ENCODE results near the gene ZMYM4. TPM values are rescaled to one million over a fixed set of nuclear protein-coding genes. Genes with fewer than 3 reads are reported as not detected.
"Not testable (repeated sequence)": the region's sequence is repeated elsewhere in the genome, so short reads cannot be mapped to it uniquely, and the experiment has no call there.

Gene ZMYM4
- total and polyA plus RNA-seq, 4 donors: 9.0 to 63.8 (median 21.7) TPM

GRCh38 chr1:35326246-35326866 is 57.8 kb downstream of the ZMYM4 start:
- H3K4me1 ChIP-seq (ENCODE audit: control insufficient read depth in 5 of 5, insufficient read depth in 5 of 5, low read length in 5 of 5): peaks cover 0 to 8% (median 0%) of the 10 kb centered on the region in 5 donors
- no peak overlapping the region for H3K4me3 ChIP-seq
- peaks cover 0 to 6% (median 2%) of the 10 kb centered on the region in 4 donors for H3K36me3 ChIP-seq (ENCODE audit: control insufficient read depth in 4 of 4, insufficient read depth in 4 of 4, low read length in 4 of 4)
- WGBS, 2 donors: 85 to 93% methylated on average over 3 of the region's 3 CpGs
- no peak overlapping the region for H3K27ac ChIP-seq (ENCODE audit: low read depth in 1 of 2, low read length in 1 of 2)
- TF ChIP-seq, protein P1, sequence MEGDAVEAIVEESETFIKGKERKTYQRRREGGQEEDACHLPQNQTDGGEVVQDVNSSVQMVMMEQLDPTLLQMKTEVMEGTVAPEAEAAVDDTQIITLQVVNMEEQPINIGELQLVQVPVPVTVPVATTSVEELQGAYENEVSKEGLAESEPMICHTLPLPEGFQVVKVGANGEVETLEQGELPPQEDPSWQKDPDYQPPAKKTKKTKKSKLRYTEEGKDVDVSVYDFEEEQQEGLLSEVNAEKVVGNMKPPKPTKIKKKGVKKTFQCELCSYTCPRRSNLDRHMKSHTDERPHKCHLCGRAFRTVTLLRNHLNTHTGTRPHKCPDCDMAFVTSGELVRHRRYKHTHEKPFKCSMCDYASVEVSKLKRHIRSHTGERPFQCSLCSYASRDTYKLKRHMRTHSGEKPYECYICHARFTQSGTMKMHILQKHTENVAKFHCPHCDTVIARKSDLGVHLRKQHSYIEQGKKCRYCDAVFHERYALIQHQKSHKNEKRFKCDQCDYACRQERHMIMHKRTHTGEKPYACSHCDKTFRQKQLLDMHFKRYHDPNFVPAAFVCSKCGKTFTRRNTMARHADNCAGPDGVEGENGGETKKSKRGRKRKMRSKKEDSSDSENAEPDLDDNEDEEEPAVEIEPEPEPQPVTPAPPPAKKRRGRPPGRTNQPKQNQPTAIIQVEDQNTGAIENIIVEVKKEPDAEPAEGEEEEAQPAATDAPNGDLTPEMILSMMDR (IDR thresholded peaks at IDR 0.05; ENCODE audit: control extremely low read depth, extremely low read depth): no peak
- H3K9me3 ChIP-seq (ENCODE audit: control insufficient read depth in 4 of 4, insufficient read depth in 3 of 4, low read length in 3 of 4): no peaks in the 10 kb centered on the region
- no peaks in the 10 kb centered on the region for H3K27me3 ChIP-seq (ENCODE audit: control insufficient read depth in 3 of 3, insufficient read depth in 3 of 3, low read length in 2 of 3)
- no peak overlapping the region for H3K9ac ChIP-seq (ENCODE audit: insufficient read depth in 1 of 2, low read length in 2 of 2)
- DNase-seq (no peak), ATAC-seq (ENCODE audit: insufficient read depth, low FRiP score) (no peak)

DNA sequence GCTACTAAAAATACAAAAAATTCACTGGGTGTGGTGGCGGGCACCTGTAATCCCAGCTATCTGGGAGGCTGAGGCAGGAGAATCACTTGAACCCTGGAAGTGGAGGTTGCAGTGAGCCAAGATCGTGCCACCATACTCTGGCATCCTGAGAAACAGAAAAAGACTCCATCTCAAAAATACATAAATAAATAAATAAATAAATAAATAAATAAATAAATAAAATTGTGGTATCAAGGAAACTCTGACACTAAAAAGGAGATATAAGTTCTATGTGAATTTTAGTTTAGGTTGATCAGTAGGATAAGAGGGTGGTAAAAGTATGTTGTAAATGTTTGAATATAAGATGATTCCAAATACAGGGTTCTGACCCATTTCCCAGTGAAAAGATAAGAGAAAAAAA is 63.1 kb downstream of the ZMYM4 start:
- not testable (repeated sequence) for H3K4me1 ChIP-seq (ENCODE audit: control insufficient read depth in 5 of 5, insufficient read depth in 5 of 5, low read length in 5 of 5); H3K9ac ChIP-seq (ENCODE audit: insufficient read depth in 1 of 2, low read length in 2 of 2); DNase-seq; H3K9me3 ChIP-seq (ENCODE audit: control insufficient read depth in 4 of 4, insufficient read depth in 3 of 4, low read length in 3 of 4); H3K27ac ChIP-seq (ENCODE audit: low read depth in 1 of 2, low read length in 1 of 2); ATAC-seq (ENCODE audit: insufficient read depth, low FRiP score); H3K4me3 ChIP-seq; H3K27me3 ChIP-seq (ENCODE audit: control insufficient read depth in 3 of 3, insufficient read depth in 3 of 3, low read length in 2 of 3)
- peaks cover 2 to 10% (median 3%) of the 10 kb centered on the region in 4 donors for H3K36me3 ChIP-seq (ENCODE audit: control insufficient read depth in 4 of 4, insufficient read depth in 4 of 4, low read length in 4 of 4)
- 96 to 100% methylated on average over 2 of the region's 2 CpGs for WGBS, 2 donors

GRCh38 chr1:35334485-35334884 is 66.0 kb downstream of the ZMYM4 start:
- TF ChIP-seq, protein P1 (IDR thresholded peaks at IDR 0.05; ENCODE audit: control extremely low read depth, extremely low read depth): no peak
- no peak overlapping the region for H3K9ac ChIP-seq (ENCODE audit: insufficient read depth in 1 of 2, low read length in 2 of 2)
- 67 to 84% methylated on average over 1 of the region's 1 CpG for WGBS, 2 donors

DNA sequence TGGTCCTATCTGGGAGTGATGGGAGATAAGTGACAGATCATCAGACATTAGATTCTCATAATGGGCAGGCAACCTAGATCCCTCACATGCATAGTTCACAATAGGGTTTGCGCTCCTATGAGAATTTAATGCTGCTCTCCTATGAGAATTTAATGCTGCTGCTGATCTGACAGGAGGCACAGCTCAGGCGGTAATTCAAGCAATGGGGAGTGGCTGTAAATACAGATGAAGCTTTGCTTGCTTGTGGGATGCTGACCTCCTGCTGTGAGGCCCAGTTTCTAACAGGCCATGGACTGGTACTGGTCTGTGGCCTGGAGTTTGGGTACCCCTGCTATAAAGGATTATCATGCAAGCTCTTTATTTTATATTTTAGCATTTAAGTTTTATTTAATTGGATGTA is 72.0 kb downstream of the ZMYM4 start:
- Histone ChIP-seq H3K4me1 (ENCODE audit: control insufficient read depth in 5 of 5, insufficient read depth in 5 of 5, low read length in 5 of 5) (no peaks in the 10 kb centered on the region), H3K9ac (ENCODE audit: insufficient read depth in 1 of 2, low read length in 2 of 2) (no peak overlapping the region), H3K9me3 (ENCODE audit: control insufficient read depth in 4 of 4, insufficient read depth in 3 of 4, low read length in 3 of 4) (peaks cover 0 to 2% (median 0%) of the 10 kb centered on the region in 4 donors), H3K27ac (ENCODE audit: low read depth in 1 of 2, low read length in 1 of 2) (no peak overlapping the region), H3K36me3 (ENCODE audit: control insufficient read depth in 4 of 4, insufficient read depth in 4 of 4, low read length in 4 of 4) (peaks cover 0 to 6% (median 4%) of the 10 kb centered on the region in 4 donors), H3K4me3 (no peak overlapping the region), H3K27me3 (ENCODE audit: control insufficient read depth in 3 of 3, insufficient read depth in 3 of 3, low read length in 2 of 3) (no peaks in the 10 kb centered on the region)
- TF ChIP-seq, protein P1 (IDR thresholded peaks at IDR 0.05; ENCODE audit: control extremely low read depth, extremely low read depth): no peak
- WGBS, 2 donors: 96 to 97% methylated on average over 2 of the region's 2 CpGs
- no peak for ATAC-seq (ENCODE audit: insufficient read depth, low FRiP score)
- DNase-seq: no peak

More at GRCh38 chr1:35334485-35334884, 66.0 kb downstream of the ZMYM4 start:
- no peak for DNase-seq
- Histone ChIP-seq H3K4me1 (ENCODE audit: control insufficient read depth in 5 of 5, insufficient read depth in 5 of 5, low read length in 5 of 5) (no peaks in the 10 kb centered on the region), H3K27me3 (ENCODE audit: control insufficient read depth in 3 of 3, insufficient read depth in 3 of 3, low read length in 2 of 3) (no peaks in the 10 kb centered on the region), H3K4me3 (no peak overlapping the region), H3K36me3 (ENCODE audit: control insufficient read depth in 4 of 4, insufficient read depth in 4 of 4, low read length in 4 of 4) (peaks cover 0 to 7% (median 4%) of the 10 kb centered on the region in 4 donors), H3K9me3 (ENCODE audit: control insufficient read depth in 4 of 4, insufficient read depth in 3 of 4, low read length in 3 of 4) (no peaks in the 10 kb centered on the region), H3K27ac (ENCODE audit: low read depth in 1 of 2, low read length in 1 of 2) (no peak overlapping the region)
- no peak for ATAC-seq (ENCODE audit: insufficient read depth, low FRiP score)
